A549 (cell line): ENCODE measurements around the gene IGF2R. TPM values are rescaled to one million over a fixed set of nuclear protein-coding genes. Genes with fewer than 3 reads are reported as not detected.
"Not testable (repeated sequence)": the region's sequence is repeated elsewhere in the genome, so short reads cannot be mapped to it uniquely, and the experiment has no call there.

Experiments
- ATAC-seq, 2 experiments: fragments of 200-7000 bp in 1 of 2; fragments of >200 bp in 1 of 2; cut with Nextera tagmentation in 1 of 2; cut with Tn5 transposase in 1 of 2; 3 replicates each; pipeline versions ENCODE4 v1.8.0 to v1.9.1; 2018 to 2020; ENCODE audit warnings: mild to moderate bottlenecking in 1 of 2, moderate library complexity in 1 of 2
- CTCF ChIA-PET: fragments of 300-600 bp; sonication (Branson Sonifier 250); formaldehyde crosslinking; extraction: SDS; loops from one replicate; lab custom pipeline; 2021; ENCODE audit warnings: antibody characterized with exemption, inconsistent platforms; lab: Yijun Ruan, JAX
- POLR2A ChIA-PET: fragments of 350-600 bp; formaldehyde crosslinking; extraction: SDS; loops from one replicate; lab custom pipeline; 2021; ENCODE audit warnings: antibody characterized with exemption, inconsistent platforms; lab: Yijun Ruan, JAX
- DNase-seq, 2 experiments: peaks; one replicate each; pipeline versions ENCODE4 v3.0.0 to v3.0.0-alpha.2; 2011 to 2016; ENCODE audit warnings: low read depth in 1 of 2, low spot score in 1 of 2
- FAIRE-seq: peaks from 2 replicates; lab custom pipeline; 2011; peaks lifted over from hg19 to GRCh38; lab: Jason Lieb, UNC
- H3K27ac ChIP-seq, 2 experiments: fragments of >200 bp; sonication (Bioruptor Twin); formaldehyde crosslinking; 3 replicates each; pipeline ENCODE4 v1.5.1; 2016 to 2017
- H3K4me1 ChIP-seq: fragments of >200 bp; sonication (Bioruptor Twin); formaldehyde crosslinking; 3 replicates; pipeline ENCODE4 v1.6.1; 2016
- H3K4me2 ChIP-seq: fragments of >200 bp; sonication (Bioruptor Twin); formaldehyde crosslinking; 3 replicates; pipeline ENCODE4 v1.6.1; 2016
- H3K4me3 ChIP-seq: fragments of >200 bp; sonication (Bioruptor Twin); formaldehyde crosslinking; 3 replicates; pipeline ENCODE4 v1.5.1; 2016
- H3K9me3 ChIP-seq: fragments of >200 bp; sonication (Bioruptor Twin); formaldehyde crosslinking; 3 replicates; pipeline ENCODE4 v1.6.1; 2016
- EHMT2 ChIP-seq: fragments of 200-600 bp; sonication (generic); IDR thresholded peaks from 2 replicates; pipeline ENCODE4 v1.6.1; 2016; ENCODE audit warnings: antibody characterized with exemption, low read depth, mild to moderate bottlenecking, moderate library complexity
- FOSL2 ChIP-seq, 2 experiments: fragments of 450-650 bp in 1 of 2; fragments of >200 bp in 1 of 2; sonication (Bioruptor Twin) in 1 of 2; formaldehyde crosslinking; IDR thresholded peaks; 2 replicates each; pipeline versions ENCODE4 v1.5.0 to v1.6.1; 2016 to 2020; ENCODE audit warnings: mild to moderate bottlenecking in 1 of 2, moderate library complexity in 1 of 2
- GATA3 ChIP-seq: IDR thresholded peaks from 2 replicates; pipeline ENCODE4 v1.6.1; 2012; ENCODE audit warnings: borderline replicate concordance
- HOXA7 ChIP-seq: fragments of 250-450 bp; sonication (Bioruptor Pico); IDR thresholded peaks from 2 replicates; pipeline ENCODE4 v1.5.0; 2020; ENCODE audit warnings: mild to moderate bottlenecking, moderate library complexity
- PHF8 ChIP-seq: fragments of 200-600 bp; sonication (generic); IDR thresholded peaks from 2 replicates; pipeline ENCODE4 v1.6.1; 2016; ENCODE audit warnings: low read depth, mild to moderate bottlenecking, antibody characterized with exemption, moderate library complexity, borderline replicate concordance
- POLR2A ChIP-seq: IDR thresholded peaks from 2 replicates; pipeline ENCODE4 v1.6.1; 2012; ENCODE audit warnings: mild to moderate bottlenecking, low read length
- RCOR1 ChIP-seq: fragments of 150-350 bp; IDR thresholded peaks from 2 replicates; pipeline ENCODE4 v1.6.1; 2014; ENCODE audit warnings: antibody characterized with exemption, low read length, low read depth
- RNF2 ChIP-seq: fragments of 200-600 bp; sonication (generic); IDR thresholded peaks from 2 replicates; pipeline ENCODE4 v1.6.1; 2016; ENCODE audit warnings: low read depth, mild to moderate bottlenecking, antibody characterized with exemption, moderate library complexity, borderline replicate concordance
- TFCP2L1 ChIP-seq: fragments of 250-450 bp; sonication (Bioruptor Pico); IDR thresholded peaks from 2 replicates; pipeline ENCODE4 v1.5.0; 2021; ENCODE audit warnings: mild to moderate bottlenecking
- ZSCAN20 ChIP-seq: fragments of 250-450 bp; sonication (Bioruptor Pico); IDR thresholded peaks from 2 replicates; pipeline ENCODE4 v1.8.0; 2022; ENCODE audit warnings: mild to moderate bottlenecking, moderate library complexity
- WGBS: methylation state at CpG from one replicate; pipeline ENCODE4 v1.1.6; 2017; ENCODE audit errors: missing lambda C conversion rate; 5-methylcytosine and 5-hydroxymethylcytosine counted together
- polyA plus RNA-seq, 4 experiments: library from polyadenylated mRNA; depleted of rRNA in 3 of 4; stranded (reverse); fragments of >200 nt; fragmentation: RNase III in 1 of 4; extraction: RNeasy Plus Mini Kit Qiagen cat#74134 plus additional on column Dnase treatment in 1 of 4; gene quantifications; 2 replicates in 3 of 4; 3 replicates in 1 of 4; pipeline ENCODE4 v1.2.3, GENCODE V29; 2011 to 2017
- TF ChIP-seq, protein P1 (sequence below): fragments of 200-600 bp; sonication (generic); IDR thresholded peaks from 2 replicates; pipeline ENCODE4 v1.6.1; 2016; ENCODE audit warnings: antibody characterized with exemption, mild to moderate bottlenecking, moderate library complexity
- TF ChIP-seq, protein P2 (sequence below): fragments of >200 bp; sonication (Bioruptor Twin); formaldehyde crosslinking; IDR thresholded peaks from 3 replicates; pipeline ENCODE4 v1.5.1; 2016

IGF2R gene
- polyA plus RNA-seq, 2 of the 4 experiments (the other 2 are of a cell fraction), result 17.6 to 24.9 TPM

DNA sequence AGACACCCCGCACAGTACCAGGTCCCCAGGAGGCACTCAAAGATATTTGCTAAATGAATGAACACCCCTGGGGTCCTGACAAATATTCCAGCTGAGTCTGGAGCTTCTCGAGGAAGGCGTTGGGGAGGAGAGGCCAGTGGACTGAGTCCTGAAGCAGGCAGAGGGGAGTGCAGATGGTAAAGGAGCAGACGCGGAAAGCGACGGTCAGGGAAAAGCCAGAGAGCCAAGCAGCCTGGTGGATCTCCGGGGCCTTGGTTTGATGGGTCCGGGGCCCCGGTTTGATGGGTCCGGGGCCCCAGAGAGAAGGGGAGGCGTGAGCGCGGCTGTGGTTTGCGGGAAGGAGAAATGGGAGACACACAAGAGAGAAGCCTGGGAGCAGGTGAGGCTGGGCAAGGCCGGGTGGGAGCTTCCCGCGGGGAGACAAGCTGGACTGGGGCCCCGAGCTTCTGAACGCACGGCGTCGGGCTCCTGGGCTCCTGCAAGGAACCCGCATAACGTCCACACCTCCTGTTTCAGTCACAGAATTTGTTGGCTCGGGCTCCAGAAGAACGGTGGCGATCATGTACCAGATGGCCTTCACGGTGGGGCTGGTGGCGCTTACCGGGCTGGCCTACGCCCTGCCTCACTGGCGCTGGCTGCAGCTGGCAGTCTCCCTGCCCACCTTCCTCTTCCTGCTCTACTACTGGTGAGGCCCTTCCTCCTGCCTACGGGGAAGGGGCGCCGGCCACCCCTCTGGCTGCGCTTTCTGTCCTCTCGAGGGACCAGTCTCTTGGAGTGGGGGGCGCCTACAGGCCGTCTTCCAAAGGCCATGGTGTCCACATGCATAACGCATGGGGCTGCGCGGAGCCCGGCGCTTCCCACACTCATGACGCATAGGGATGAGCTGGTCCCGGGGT is 164.8 kb downstream of the IGF2R start:
- Histone ChIP-seq H3K4me2 (no peak overlapping the region), H3K27ac (no peak overlapping the region), H3K4me1 (peaks cover 26% of the 10 kb centered on the region), H3K4me3 (no peak overlapping the region), H3K9me3 (no peaks in the 10 kb centered on the region)
- FAIRE-seq (no peak), ATAC-seq (no peak), DNase-seq (no peak)
- TF ChIP-seq POLR2A (no peak), EHMT2 (no peak), HOXA7 (no peak), RNF2 (no peak), TFCP2L1 (CRISPR knock-in tag) (no peak), PHF8 (no peak), RCOR1 (no peak)
- TF ChIP-seq, protein P1, sequence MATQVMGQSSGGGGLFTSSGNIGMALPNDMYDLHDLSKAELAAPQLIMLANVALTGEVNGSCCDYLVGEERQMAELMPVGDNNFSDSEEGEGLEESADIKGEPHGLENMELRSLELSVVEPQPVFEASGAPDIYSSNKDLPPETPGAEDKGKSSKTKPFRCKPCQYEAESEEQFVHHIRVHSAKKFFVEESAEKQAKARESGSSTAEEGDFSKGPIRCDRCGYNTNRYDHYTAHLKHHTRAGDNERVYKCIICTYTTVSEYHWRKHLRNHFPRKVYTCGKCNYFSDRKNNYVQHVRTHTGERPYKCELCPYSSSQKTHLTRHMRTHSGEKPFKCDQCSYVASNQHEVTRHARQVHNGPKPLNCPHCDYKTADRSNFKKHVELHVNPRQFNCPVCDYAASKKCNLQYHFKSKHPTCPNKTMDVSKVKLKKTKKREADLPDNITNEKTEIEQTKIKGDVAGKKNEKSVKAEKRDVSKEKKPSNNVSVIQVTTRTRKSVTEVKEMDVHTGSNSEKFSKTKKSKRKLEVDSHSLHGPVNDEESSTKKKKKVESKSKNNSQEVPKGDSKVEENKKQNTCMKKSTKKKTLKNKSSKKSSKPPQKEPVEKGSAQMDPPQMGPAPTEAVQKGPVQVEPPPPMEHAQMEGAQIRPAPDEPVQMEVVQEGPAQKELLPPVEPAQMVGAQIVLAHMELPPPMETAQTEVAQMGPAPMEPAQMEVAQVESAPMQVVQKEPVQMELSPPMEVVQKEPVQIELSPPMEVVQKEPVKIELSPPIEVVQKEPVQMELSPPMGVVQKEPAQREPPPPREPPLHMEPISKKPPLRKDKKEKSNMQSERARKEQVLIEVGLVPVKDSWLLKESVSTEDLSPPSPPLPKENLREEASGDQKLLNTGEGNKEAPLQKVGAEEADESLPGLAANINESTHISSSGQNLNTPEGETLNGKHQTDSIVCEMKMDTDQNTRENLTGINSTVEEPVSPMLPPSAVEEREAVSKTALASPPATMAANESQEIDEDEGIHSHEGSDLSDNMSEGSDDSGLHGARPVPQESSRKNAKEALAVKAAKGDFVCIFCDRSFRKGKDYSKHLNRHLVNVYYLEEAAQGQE, result no peak
- TF ChIP-seq, protein P2, sequence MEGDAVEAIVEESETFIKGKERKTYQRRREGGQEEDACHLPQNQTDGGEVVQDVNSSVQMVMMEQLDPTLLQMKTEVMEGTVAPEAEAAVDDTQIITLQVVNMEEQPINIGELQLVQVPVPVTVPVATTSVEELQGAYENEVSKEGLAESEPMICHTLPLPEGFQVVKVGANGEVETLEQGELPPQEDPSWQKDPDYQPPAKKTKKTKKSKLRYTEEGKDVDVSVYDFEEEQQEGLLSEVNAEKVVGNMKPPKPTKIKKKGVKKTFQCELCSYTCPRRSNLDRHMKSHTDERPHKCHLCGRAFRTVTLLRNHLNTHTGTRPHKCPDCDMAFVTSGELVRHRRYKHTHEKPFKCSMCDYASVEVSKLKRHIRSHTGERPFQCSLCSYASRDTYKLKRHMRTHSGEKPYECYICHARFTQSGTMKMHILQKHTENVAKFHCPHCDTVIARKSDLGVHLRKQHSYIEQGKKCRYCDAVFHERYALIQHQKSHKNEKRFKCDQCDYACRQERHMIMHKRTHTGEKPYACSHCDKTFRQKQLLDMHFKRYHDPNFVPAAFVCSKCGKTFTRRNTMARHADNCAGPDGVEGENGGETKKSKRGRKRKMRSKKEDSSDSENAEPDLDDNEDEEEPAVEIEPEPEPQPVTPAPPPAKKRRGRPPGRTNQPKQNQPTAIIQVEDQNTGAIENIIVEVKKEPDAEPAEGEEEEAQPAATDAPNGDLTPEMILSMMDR, result no peak
- ChIA-PET POLR2A (no interaction called here), CTCF (interaction anchor here (1.5 to 1.8 kb wide), 2 partner anchors 322 to 323 kb away, joined by 4 read pairs; no protein-coding TSS in a partner anchor)
- WGBS, result 93% methylated on average over 34 of the region's 47 CpGs

DNA sequence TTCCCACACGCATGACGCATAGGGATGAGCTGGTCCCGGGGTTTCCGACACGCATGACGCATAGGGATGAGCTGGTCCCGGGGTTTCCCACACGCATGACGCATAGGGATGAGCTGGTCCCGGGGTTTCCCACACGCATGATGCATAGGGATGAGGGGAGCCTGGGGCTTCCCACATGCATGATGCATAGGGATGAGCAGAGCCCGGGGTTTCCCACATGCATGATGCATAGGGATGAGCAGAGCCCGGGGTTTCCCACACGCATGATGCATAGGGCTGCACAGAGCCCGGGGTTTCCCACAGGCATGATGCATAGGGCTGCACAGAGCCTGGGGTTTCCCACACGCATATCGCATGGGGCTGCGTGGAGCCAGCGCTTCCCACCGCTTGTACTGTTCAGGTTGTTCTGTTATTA is 165.5 kb downstream of the IGF2R start:
- H3K9me3 ChIP-seq, H3K4me2 ChIP-seq, FAIRE-seq, H3K27ac ChIP-seq, H3K4me3 ChIP-seq, ATAC-seq, POLR2A ChIA-PET, DNase-seq: not testable (repeated sequence)
- WGBS, result 83% methylated on average over 1 of the region's 20 CpGs
- CTCF ChIA-PET, result interaction anchor here (1.5 to 1.8 kb wide), 2 partner anchors 321 to 322 kb away, joined by 4 read pairs; no protein-coding TSS in a partner anchor
- peaks cover 29% of the 10 kb centered on the region for H3K4me1 ChIP-seq

DNA sequence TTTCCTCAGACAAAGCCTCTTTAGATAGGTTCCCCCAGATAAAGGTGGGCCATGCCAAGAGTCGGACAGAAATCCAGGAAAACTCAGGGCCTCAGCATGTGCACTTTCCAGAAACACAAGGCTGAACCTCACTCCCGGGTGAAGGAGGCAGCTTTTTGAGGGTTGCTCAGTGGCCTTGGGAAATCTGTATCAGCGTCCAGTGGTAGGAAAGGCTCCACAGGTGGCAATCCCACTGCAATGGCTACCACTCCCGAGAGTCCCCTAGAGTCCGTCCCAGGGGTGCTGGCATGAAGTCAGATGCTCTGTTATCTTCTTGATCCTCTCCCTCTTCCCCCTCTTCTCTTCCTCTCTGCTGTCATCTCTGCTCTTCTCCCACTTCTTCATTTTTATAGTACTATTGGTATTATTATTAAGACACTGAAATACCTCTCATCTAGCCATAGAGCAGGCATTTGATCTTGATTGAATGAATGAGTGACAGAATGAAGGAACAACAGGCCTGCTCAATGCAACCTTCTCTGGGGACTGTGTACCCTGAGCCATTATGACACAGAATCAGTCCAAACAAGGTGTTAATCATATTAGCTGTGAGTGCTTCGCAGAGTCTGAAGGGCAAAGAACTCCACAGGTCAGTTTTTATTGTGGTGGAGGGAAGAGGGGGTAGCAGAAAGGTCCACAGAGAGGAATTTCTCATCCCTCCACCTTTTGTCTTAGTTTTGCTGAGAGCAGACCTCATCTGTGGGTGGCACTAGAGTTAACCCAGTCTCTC is 166.1 kb downstream of the IGF2R start:
- TF ChIP-seq GATA3 (no peak), FOSL2 (IDR thresholded peaks at IDR 0.05) (no peak), FOSL2 (CRISPR knock-in tag; IDR thresholded peaks at IDR 0.05) (no peak), ZSCAN20 (CRISPR knock-in tag) (no peak)
- POLR2A ChIA-PET, result no interaction called here
- DNase-seq, result no peak
- peak overlapping the region in 1 of 2 experiments; percentile 16; a peak in 1 of 6 replicates for H3K27ac ChIP-seq
- no peaks in the 10 kb centered on the region for H3K9me3 ChIP-seq
- no peak for ATAC-seq
- no peak overlapping the region for H3K4me2 ChIP-seq
- CTCF ChIA-PET, result interaction anchor here (1.8 kb wide), 1 partner anchor 320 kb away, joined by 4 read pairs; no protein-coding TSS in a partner anchor
- H3K4me3 ChIP-seq, result no peak overlapping the region
- FAIRE-seq, result no peak
- 86% methylated on average over 6 of the region's 6 CpGs for WGBS
- peaks cover 29% of the 10 kb centered on the region for H3K4me1 ChIP-seq
